RWPE2 (cell line): Measurements from ENCODE around the gene SNX5.

ENCODE experiments used
- ATAC-seq: fragments of 200-7000 bp; cut with Tn5 transposase; 3 replicates; pipeline ENCODE4 v1.9.1; 2021; ENCODE audit warnings: low read depth
- DNase-seq: peaks from one replicate; pipeline ENCODE4 v3.0.0-alpha.2; 2020; ENCODE audit warnings: low spot score
- H3K27ac ChIP-seq: fragments of 450-650 bp; 2 replicates; pipeline ENCODE4 v1.5.1; 2017; ENCODE audit warnings: mild to moderate bottlenecking; ENCODE audit not compliant: poor library complexity, severe bottlenecking
- H3K27me3 ChIP-seq: fragments of 250-450 bp; sonication (Bioruptor Pico); 2 replicates; pipeline ENCODE4 v1.5.1; 2021; ENCODE audit warnings: mild to moderate bottlenecking, moderate library complexity; ENCODE audit not compliant: insufficient read depth, poor library complexity, severe bottlenecking
- H3K36me3 ChIP-seq: fragments of 250-450 bp; sonication (Bioruptor Pico); 2 replicates; pipeline ENCODE4 v1.5.1; 2020; ENCODE audit warnings: low read depth, mild to moderate bottlenecking, moderate library complexity
- H3K4me1 ChIP-seq: fragments of 250-450 bp; sonication (Bioruptor Pico); 2 replicates; pipeline ENCODE4 v1.5.1; 2021; ENCODE audit warnings: mild to moderate bottlenecking, moderate library complexity; ENCODE audit not compliant: insufficient read depth, poor library complexity, severe bottlenecking
- H3K4me3 ChIP-seq: fragments of 250-450 bp; sonication (Bioruptor Pico); 2 replicates; pipeline ENCODE4 v1.5.1; 2021; ENCODE audit warnings: mild to moderate bottlenecking, moderate library complexity; ENCODE audit not compliant: severe bottlenecking
- H3K9me3 ChIP-seq: fragments of 250-450 bp; sonication (Bioruptor Pico); 2 replicates; pipeline ENCODE4 v1.5.1; 2021; ENCODE audit warnings: mild to moderate bottlenecking, moderate library complexity; ENCODE audit not compliant: severe bottlenecking
- TF ChIP-seq, protein P1 (sequence below): fragments of 450-650 bp; IDR thresholded peaks from one replicate; pipeline ENCODE4 v1.5.1; 2017; ENCODE audit warnings: mild to moderate bottlenecking, moderate library complexity; ENCODE audit not compliant: poor library complexity, severe bottlenecking

The SNX5 gene

DNA sequence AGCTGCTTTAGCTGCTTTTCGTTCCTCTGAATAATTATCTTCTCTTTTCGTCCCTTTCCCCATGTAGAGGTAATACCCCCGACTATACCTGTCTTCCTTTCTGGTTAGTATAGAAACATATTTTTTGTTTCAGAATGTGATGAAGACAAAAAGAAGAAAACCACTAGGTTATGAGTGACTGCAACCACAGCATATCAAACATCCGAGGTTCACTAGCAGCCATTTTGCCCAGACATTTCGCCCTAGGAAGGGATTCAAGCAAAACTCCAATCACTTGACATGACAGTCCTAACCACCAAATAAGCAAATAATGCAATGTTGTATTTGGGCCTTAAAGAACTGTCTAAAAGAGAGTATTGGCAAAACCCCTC lies 9.4 kb downstream of the SNX5 start:
- peaks cover 100% of the 10 kb centered on the region for H3K36me3 ChIP-seq
- no peak overlapping the region for H3K27ac ChIP-seq
- H3K4me1 ChIP-seq = peaks cover 32% of the 10 kb centered on the region
- DNase-seq = no peak
- no peaks in the 10 kb centered on the region for H3K9me3 ChIP-seq
- ATAC-seq = no peak
- no peak overlapping the region for H3K4me3 ChIP-seq
- TF ChIP-seq, protein P1, sequence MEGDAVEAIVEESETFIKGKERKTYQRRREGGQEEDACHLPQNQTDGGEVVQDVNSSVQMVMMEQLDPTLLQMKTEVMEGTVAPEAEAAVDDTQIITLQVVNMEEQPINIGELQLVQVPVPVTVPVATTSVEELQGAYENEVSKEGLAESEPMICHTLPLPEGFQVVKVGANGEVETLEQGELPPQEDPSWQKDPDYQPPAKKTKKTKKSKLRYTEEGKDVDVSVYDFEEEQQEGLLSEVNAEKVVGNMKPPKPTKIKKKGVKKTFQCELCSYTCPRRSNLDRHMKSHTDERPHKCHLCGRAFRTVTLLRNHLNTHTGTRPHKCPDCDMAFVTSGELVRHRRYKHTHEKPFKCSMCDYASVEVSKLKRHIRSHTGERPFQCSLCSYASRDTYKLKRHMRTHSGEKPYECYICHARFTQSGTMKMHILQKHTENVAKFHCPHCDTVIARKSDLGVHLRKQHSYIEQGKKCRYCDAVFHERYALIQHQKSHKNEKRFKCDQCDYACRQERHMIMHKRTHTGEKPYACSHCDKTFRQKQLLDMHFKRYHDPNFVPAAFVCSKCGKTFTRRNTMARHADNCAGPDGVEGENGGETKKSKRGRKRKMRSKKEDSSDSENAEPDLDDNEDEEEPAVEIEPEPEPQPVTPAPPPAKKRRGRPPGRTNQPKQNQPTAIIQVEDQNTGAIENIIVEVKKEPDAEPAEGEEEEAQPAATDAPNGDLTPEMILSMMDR = no peak
- H3K27me3 ChIP-seq = no peaks in the 10 kb centered on the region

DNA sequence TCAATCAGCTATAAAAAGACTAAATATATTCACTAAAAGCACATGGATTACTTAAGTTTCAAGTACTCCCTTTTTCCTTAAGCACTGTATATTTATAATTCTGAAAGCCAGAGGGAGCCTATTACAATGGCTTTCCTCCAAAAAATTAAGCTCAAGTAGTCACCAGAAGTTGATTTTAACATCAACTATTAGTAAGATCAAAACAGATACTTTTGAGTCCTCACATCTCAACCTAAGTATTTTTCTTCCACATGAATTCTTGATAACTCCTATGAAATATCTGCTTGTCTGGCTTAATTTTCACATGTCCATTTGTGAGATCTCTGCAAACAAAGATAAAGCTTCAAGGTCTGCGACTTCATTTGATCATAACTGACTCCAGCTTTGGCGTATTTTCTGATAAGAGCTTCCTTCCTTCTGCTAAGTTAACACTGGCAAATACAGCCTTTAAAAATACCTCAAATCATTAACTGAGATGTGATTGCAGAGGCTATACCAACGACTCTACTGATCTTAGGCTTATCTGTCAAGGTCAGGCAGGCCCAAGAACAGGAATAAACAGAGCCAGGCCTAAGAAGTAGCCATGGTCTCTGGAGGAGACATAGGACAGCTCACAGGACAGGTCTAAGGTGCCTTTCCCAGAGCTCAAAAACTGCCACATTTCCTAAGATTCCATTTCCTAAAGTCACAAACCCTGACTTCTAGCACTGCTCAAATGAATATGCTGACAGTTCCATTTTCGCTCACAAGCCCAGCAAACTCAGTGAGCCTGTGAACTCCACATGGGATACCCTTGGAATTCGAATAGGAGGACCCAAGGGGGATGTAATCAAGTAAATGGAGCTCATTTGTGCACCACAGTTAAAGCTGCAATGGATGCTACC lies 10.0 kb downstream of the SNX5 start:
- Histone ChIP-seq H3K4me3 (no peak overlapping the region), H3K4me1 (peaks cover 25% of the 10 kb centered on the region), H3K27me3 (no peaks in the 10 kb centered on the region), H3K36me3 (peaks cover 100% of the 10 kb centered on the region), H3K27ac (no peak overlapping the region), H3K9me3 (no peaks in the 10 kb centered on the region)
- TF ChIP-seq, protein P1 = no peak
- DNase-seq (no peak), ATAC-seq (peak; percentile 10; the same call in 2 of the 3 replicates)

DNA sequence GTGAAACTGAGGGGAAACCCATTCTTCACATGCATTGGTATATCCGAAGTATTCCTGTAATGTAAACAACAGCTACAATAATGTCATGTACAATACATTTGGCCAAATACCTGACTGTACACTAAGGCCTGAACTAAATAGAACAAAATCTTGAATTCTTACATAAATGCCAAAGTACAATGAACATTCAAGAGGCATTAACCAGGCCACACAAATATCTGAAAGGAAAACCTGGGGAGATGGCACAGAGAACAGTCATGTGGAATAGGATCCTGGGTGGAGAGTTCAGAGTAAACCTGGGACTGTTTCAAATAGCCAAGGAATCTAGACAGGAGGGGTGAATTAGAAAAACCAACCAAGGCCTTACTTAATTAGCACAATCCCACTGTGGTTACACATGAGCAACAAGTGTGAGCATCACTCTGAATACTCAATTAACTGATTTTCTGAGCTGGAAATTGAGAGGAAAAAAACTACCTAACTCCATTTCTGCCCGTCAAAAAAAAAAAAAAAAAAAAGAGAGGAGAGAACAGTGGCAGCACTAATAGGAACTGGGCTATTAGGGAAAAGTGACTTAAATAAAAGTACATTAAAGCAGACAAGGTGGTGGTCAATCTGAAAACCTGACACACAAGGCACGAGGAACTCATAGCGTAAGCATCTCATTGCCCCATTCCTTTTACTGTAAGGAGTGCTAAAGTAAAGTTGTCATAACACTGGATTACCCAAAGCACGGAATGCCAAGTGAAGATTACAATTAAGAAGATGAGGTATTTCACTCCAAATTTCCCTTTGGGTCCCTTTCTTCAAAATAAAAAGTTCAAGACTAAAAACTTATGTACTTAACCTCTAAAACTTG lies 10.9 kb downstream of the SNX5 start:
- Histone ChIP-seq H3K9me3 (no peaks in the 10 kb centered on the region), H3K27me3 (no peaks in the 10 kb centered on the region), H3K36me3 (peaks cover 100% of the 10 kb centered on the region), H3K27ac (no peak overlapping the region), H3K4me3 (no peak overlapping the region), H3K4me1 (peaks cover 18% of the 10 kb centered on the region)
- DNase-seq = no peak
- no peak for ATAC-seq
- TF ChIP-seq, protein P1 = no peak

DNA sequence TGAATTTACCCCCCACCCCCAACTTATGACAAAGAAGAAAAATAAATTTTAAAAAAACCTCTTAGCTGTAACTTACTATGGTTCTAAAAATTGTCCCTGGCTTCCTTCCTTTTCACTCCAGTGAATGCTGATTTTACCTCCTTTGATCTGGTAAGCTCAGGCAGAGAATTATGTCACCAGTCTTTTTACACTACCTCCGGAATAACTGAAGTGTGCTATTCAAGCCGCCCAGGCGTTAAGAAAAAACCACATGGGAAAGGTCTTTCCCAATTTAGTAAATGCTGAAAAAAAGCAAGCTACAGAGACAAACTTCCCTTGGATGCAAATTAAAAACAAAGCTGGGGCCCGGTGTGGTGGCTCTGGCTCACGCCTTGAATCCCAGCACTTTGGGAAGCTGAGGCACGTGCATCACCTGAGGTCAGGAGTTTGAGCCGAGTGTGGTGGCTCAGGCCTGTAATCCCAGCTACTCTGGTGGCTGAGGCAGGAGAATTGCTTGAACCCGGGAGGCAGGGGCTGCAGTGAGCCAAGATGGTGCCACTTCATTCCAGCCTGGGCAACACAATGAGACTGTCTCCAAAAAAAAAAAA lies 12.4 kb downstream of the SNX5 start:
- Histone ChIP-seq H3K9me3 (no peaks in the 10 kb centered on the region), H3K4me3 (no peak overlapping the region), H3K4me1 (peaks cover 8% of the 10 kb centered on the region), H3K27ac (no peak overlapping the region), H3K27me3 (no peaks in the 10 kb centered on the region), H3K36me3 (peaks cover 100% of the 10 kb centered on the region)
- TF ChIP-seq, protein P1 = no peak
- ATAC-seq (no peak), DNase-seq (no peak)
